Measurements from ENCODE around the gene RUNX3. TPM values are rescaled to one million over a fixed set of nuclear protein-coding genes. Genes with fewer than 3 reads are reported as not detected.

RUNX3 gene
- polyA plus RNA-seq, 3 donors = 4.4 to 27.9 (median 6.7) TPM

GRCh38 chr1:24894002-24894401 lies 36.1 kb downstream of the RUNX3 start:
- H3K27me3 ChIP-seq (ENCODE audit: control insufficient read depth in 2 of 2, insufficient read depth in 2 of 2, low read length in 2 of 2) = peaks cover 0 to 4% of the 10 kb centered on the region in 2 donors
- H3K4me3 ChIP-seq (replicated peaks in 1 of 3; ENCODE audit: low read depth in 2 of 3, low read length in 3 of 3) = no peak overlapping the region
- no peak overlapping the region for H2AFZ ChIP-seq (ENCODE audit: insufficient read depth, low read depth, low read length, poor library complexity, severe bottlenecking)
- H3K9me3 ChIP-seq (replicated peaks in 1 of 2; ENCODE audit: control insufficient read depth in 1 of 2, insufficient read depth in 1 of 2, low read length in 2 of 2) = peaks cover 0 to 9% of the 10 kb centered on the region in 2 donors
- no peaks in the 10 kb centered on the region for H4K20me1 ChIP-seq (ENCODE audit: insufficient read depth, low read length)
- DNase-seq = no peak
- Mint-ChIP-seq H3K27ac (no peak overlapping the region), H3K9me3 (peaks cover 4 to 14% (median 10%) of the 10 kb centered on the region in 7 donors), H3K36me3 (no peaks in the 10 kb centered on the region), H3K4me3 (no peak overlapping the region), H3K27me3 (ENCODE audit: low read depth in 3 of 3) (peaks cover 4 to 16% (median 5%) of the 10 kb centered on the region in 3 donors), H3K4me1 (peaks cover 6% of the 10 kb centered on the region)
- H3K79me2 ChIP-seq (ENCODE audit: insufficient read depth, low read length) = no peaks in the 10 kb centered on the region
- no peak for TF ChIP-seq CTCF (IDR thresholded peaks at IDR 0.05)
- no peak overlapping the region for H3K4me2 ChIP-seq (replicated peaks; ENCODE audit: extremely low read depth, low read length, poor library complexity, severe bottlenecking)
- 80% methylated on average over 6 of the region's 8 CpGs for WGBS (ENCODE audit: insufficient coverage)
- no peaks in the 10 kb centered on the region for H3K4me1 ChIP-seq (ENCODE audit: control insufficient read depth in 1 of 2, insufficient read depth in 2 of 2, low read length in 2 of 2)
- no peaks in the 10 kb centered on the region for H3K36me3 ChIP-seq (replicated peaks in 1 of 2; ENCODE audit: control insufficient read depth in 1 of 2, insufficient read depth in 2 of 2, low read length in 2 of 2)
- no peak overlapping the region for H3K27ac ChIP-seq (ENCODE audit: low read depth in 1 of 2, low read length in 2 of 2)
- intact Hi-C loops (cut with micrococcal nuclease) = no loop called here
- H3K9ac ChIP-seq (ENCODE audit: insufficient read depth, low read length, poor library complexity, severe bottlenecking) = no peak overlapping the region

DNA sequence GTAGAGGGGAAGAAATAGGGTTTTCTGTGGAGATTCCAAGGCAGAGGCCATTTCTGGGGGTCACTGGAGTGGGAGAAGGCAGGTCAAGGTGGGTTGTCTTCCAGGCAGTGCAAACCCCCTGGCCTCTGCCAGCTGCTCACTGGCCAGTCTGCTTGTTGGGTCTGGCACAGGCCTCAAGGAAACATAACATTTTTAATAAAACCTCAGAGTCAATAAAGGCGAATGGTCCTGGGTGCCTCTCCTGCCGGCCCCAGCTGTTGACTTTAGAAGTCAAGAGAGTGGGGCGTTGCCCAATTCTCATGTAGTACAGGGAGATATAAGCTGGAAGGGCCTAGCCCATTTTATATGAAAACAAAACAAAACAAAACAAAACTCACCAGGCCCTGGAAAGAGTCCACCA lies 36.6 kb downstream of the RUNX3 start:
- peaks cover 4 to 16% (median 5%) of the 10 kb centered on the region in 3 donors for H3K27me3 Mint-ChIP-seq (ENCODE audit: low read depth in 3 of 3)
- H3K9me3 ChIP-seq (replicated peaks in 1 of 2; ENCODE audit: control insufficient read depth in 1 of 2, insufficient read depth in 1 of 2, low read length in 2 of 2) = peaks cover 0 to 9% of the 10 kb centered on the region in 2 donors
- H3K4me3 ChIP-seq (replicated peaks in 1 of 3; ENCODE audit: low read depth in 2 of 3, low read length in 3 of 3) = no peak overlapping the region
- H3K4me2 ChIP-seq (replicated peaks; ENCODE audit: extremely low read depth, low read length, poor library complexity, severe bottlenecking) = no peak overlapping the region
- no peak for TF ChIP-seq CTCF (IDR thresholded peaks at IDR 0.05)
- intact Hi-C loops (cut with micrococcal nuclease) = no loop called here
- H3K36me3 ChIP-seq (replicated peaks in 1 of 2; ENCODE audit: control insufficient read depth in 1 of 2, insufficient read depth in 2 of 2, low read length in 2 of 2) = no peaks in the 10 kb centered on the region
- H3K27ac Mint-ChIP-seq = no peak overlapping the region
- H2AFZ ChIP-seq (ENCODE audit: insufficient read depth, low read depth, low read length, poor library complexity, severe bottlenecking) = no peak overlapping the region
- no peaks in the 10 kb centered on the region for H3K4me1 ChIP-seq (ENCODE audit: control insufficient read depth in 1 of 2, insufficient read depth in 2 of 2, low read length in 2 of 2)
- H3K27me3 ChIP-seq (ENCODE audit: control insufficient read depth in 2 of 2, insufficient read depth in 2 of 2, low read length in 2 of 2) = peaks cover 0 to 4% of the 10 kb centered on the region in 2 donors
- H3K9ac ChIP-seq (ENCODE audit: insufficient read depth, low read length, poor library complexity, severe bottlenecking) = no peak overlapping the region
- no peak for DNase-seq
- no peaks in the 10 kb centered on the region for H4K20me1 ChIP-seq (ENCODE audit: insufficient read depth, low read length)
- no peaks in the 10 kb centered on the region for H3K79me2 ChIP-seq (ENCODE audit: insufficient read depth, low read length)
- no CpG with 5 or more reads among the region's 3 CpGs for WGBS (ENCODE audit: insufficient coverage)
- H3K36me3 Mint-ChIP-seq = no peaks in the 10 kb centered on the region
- H3K27ac ChIP-seq (ENCODE audit: low read depth in 1 of 2, low read length in 2 of 2) = no peak overlapping the region
- peaks cover 4 to 14% (median 10%) of the 10 kb centered on the region in 7 donors for H3K9me3 Mint-ChIP-seq
- H3K4me3 Mint-ChIP-seq = no peak overlapping the region
- H3K4me1 Mint-ChIP-seq = peaks cover 6% of the 10 kb centered on the region
